NCI-H345 (cell line): Measurements from ENCODE around the gene KDM1A.
A peak's percentile ranks its signal among the peaks of the same experiment; 100 is the strongest.
"Not testable (repeated sequence)": the region's sequence is repeated elsewhere in the genome, so short reads cannot be mapped to it uniquely, and the experiment has no call there.

ENCODE experiments used
- DNase-seq: peaks from one replicate; lab custom pipeline; 2025; lab: John Stamatoyannopoulos, UW

Gene KDM1A

GRCh38 chr1:23019094-23019862, at the start of gene KDM1A:
Gene KDM1A, plus strand, starts transcription at chr1:23019468. Its CDS starts 129 bp downstream, at chr1:23019597.
- DNase-seq: peak; percentile 98

GRCh38 chr1:22970096-22970495, 49.2 kb upstream of the KDM1A start:
- no peak for DNase-seq

- no peak for DNase-seq
Observed at GRCh38 chr1:22971161-22971560, 48.1 kb upstream of the KDM1A start.

- peak; percentile 11 for DNase-seq
Observed at GRCh38 chr1:22971611-22972405, 47.5 kb upstream of the KDM1A start.

- no peak for DNase-seq
Observed at GRCh38 chr1:22972760-22973159, 46.5 kb upstream of the KDM1A start, which contains the start of gene LACTBL1. Gene LACTBL1, minus strand, starts transcription at chr1:22972866. Its CDS starts 550 bp downstream, at chr1:22972316.

- no peak for DNase-seq
Observed at GRCh38 chr1:22975694-22976093, 43.6 kb upstream of the KDM1A start.

GRCh38 chr1:22976127-22976460, 43.2 kb upstream of the KDM1A start:
- DNase-seq: no peak

- DNase-seq: peak; percentile 85
Observed at GRCh38 chr1:22976461-22977243, 42.6 kb upstream of the KDM1A start.

- no peak for DNase-seq
Observed at GRCh38 chr1:22978299-22978698, 41.0 kb upstream of the KDM1A start.

- DNase-seq: not testable (repeated sequence)
Observed at GRCh38 chr1:22980471-22980790, 38.8 kb upstream of the KDM1A start.

GRCh38 chr1:22983944-22984343, 35.3 kb upstream of the KDM1A start:
- DNase-seq: no peak

GRCh38 chr1:22992384-22992783, 26.9 kb upstream of the KDM1A start:
- DNase-seq: not testable (repeated sequence)

GRCh38 chr1:22993220-22993795, 26.0 kb upstream of the KDM1A start:
- not testable (repeated sequence) for DNase-seq

- no peak for DNase-seq
Observed at GRCh38 chr1:22995774-22996173, 23.5 kb upstream of the KDM1A start.

GRCh38 chr1:22997528-22997927, 21.7 kb upstream of the KDM1A start:
- not testable (repeated sequence) for DNase-seq

- DNase-seq: not testable (repeated sequence)
Observed at GRCh38 chr1:23000133-23000532, 19.1 kb upstream of the KDM1A start.

GRCh38 chr1:23002218-23002617, 17.1 kb upstream of the KDM1A start:
- not testable (repeated sequence) for DNase-seq

- DNase-seq: no peak
Observed at GRCh38 chr1:23004112-23004511, 15.2 kb upstream of the KDM1A start.

- DNase-seq: not testable (repeated sequence)
Observed at GRCh38 chr1:23004769-23005168, 14.5 kb upstream of the KDM1A start.

GRCh38 chr1:23007106-23007505, 12.2 kb upstream of the KDM1A start:
- DNase-seq: no peak

- DNase-seq: no peak
Observed at GRCh38 chr1:23008901-23009300, 10.4 kb upstream of the KDM1A start.

GRCh38 chr1:23010025-23010424, 9.2 kb upstream of the KDM1A start:
- not testable (repeated sequence) for DNase-seq
